ENCODE results near the gene EIF1. TPM values are rescaled to one million over a fixed set of nuclear protein-coding genes. Genes with fewer than 3 reads are reported as not detected.
"Not testable (repeated sequence)": the region's sequence is repeated elsewhere in the genome, so short reads cannot be mapped to it uniquely, and the experiment has no call there.

EIF1 gene
- total RNA-seq, 1 experiment from 2014 or later = 651 TPM

DNA sequence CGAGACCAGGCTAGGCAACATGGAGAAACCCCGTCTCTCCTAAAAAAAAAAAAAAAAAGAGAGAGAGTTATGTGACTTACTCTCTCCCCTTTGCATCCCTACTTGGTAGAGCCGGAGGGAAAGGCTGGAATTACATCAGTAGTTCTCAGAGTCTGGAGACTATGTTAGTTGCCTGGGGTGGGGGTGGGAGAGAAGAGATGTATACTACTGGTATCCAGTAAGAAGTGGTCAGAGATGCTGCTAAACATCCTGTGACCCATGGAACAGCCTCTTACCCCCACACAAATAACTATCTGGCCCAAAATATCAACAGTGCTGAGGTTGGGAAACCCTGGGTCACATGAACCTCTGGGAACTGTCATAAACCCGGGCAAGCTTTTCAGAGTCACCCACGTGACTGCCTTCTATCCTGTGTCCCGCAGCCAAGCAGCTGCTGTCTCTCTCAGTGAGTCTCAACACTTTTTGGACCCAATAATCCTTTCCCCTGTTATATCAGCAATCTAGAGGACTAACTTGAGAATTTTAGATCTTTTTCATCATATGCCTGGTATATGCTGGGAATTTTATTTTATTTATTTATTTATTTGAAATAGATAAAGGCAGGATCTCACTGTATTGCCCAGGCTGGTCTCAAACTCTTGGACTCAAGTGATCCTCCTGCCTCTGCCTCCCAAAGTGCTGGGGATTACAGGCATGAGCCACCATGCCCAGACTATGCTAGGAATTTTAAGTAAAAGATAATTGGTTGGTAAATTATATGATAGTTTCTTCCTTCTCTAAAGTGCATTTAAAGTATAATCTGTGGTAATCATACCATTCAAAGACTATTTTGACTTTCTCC lies 8.7 kb downstream of the EIF1 start:
- H3K4me3 Mint-ChIP-seq = no peak overlapping the region
- no peak overlapping the region for H4K5ac ChIP-seq (ENCODE audit: insufficient read length, low read depth, low read length)

DNA sequence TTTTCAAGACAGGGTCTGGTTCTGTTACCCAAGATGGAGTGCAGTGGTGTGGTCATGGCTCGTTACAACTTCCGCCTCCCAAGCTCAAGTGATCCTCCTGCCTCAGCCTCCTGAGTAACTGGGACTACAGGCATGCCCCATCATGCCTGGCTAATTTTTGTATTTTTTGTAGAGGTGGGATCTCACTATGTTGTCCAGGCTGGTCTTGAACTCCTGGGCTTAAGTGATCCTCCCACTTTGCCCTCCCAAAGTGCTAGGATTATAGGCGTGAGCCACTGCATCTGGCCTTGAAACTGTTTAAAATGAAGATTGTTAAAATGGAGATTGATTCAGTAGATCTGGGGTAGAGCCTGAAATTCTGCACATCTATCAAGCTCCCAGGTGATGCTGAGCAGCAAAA lies 12.2 kb downstream of the EIF1 start:
- H2BK5ac ChIP-seq (ENCODE audit: insufficient read length, low read length); H4K20me1 ChIP-seq (ENCODE audit: control insufficient read depth, insufficient read depth, insufficient read length); H2BK12ac ChIP-seq (ENCODE audit: insufficient read length, low read depth, low read length); H3K23me2 ChIP-seq (ENCODE audit: insufficient read length, low read depth, low read length, poor library complexity, severe bottlenecking); H3K4me3 Mint-ChIP-seq; H2BK120ac ChIP-seq (ENCODE audit: low read depth, low read length, poor library complexity, severe bottlenecking); H2BK20ac ChIP-seq (ENCODE audit: low read depth, low read length, poor library complexity, severe bottlenecking); H4K8ac ChIP-seq (replicated peaks; ENCODE audit: insufficient read length, low read depth, low read length); H3K56ac ChIP-seq (ENCODE audit: insufficient read length, low read depth, low read length); H2AK5ac ChIP-seq (ENCODE audit: insufficient read length, low read length); H3K27me3 ChIP-seq (ENCODE audit: insufficient read depth, low read length); H4K5ac ChIP-seq (ENCODE audit: insufficient read length, low read depth, low read length); H3K4ac ChIP-seq (ENCODE audit: low read depth, low read length); H3K27ac Mint-ChIP-seq; H2AFZ ChIP-seq (ENCODE audit: low read length); H3K27ac ChIP-seq (ENCODE audit: insufficient read length, low read depth, low read length); H4K91ac ChIP-seq (ENCODE audit: insufficient read length, low read depth, low read length); H3T11ph ChIP-seq (ENCODE audit: low read length); H3K36me3 Mint-ChIP-seq (ENCODE audit: insufficient read depth in 1 of 3, low read depth in 3 of 3); H3K18ac ChIP-seq (ENCODE audit: insufficient read length, low read depth, low read length); H3K4me1 ChIP-seq (ENCODE audit: insufficient read depth, low read length); H3K9me3 Mint-ChIP-seq; H3K79me1 ChIP-seq (ENCODE audit: insufficient read depth, low read depth, low read length, poor library complexity, severe bottlenecking); DNase-seq; H3K79me2 ChIP-seq (ENCODE audit: insufficient read depth, low read length); H3K23ac ChIP-seq (ENCODE audit: insufficient read length, low read depth, low read length); H3K9me3 ChIP-seq (ENCODE audit: control insufficient read depth, low read depth, low read length); H2BK15ac ChIP-seq (ENCODE audit: low read depth, low read length); H3K4me2 ChIP-seq (ENCODE audit: insufficient read depth, insufficient read length, low read length); H3K9ac ChIP-seq (ENCODE audit: extremely low read depth, insufficient read length, low read length); H3K14ac ChIP-seq (ENCODE audit: insufficient read depth, low read length): not testable (repeated sequence)
- no CpG with 5 or more reads among the region's 3 CpGs for WGBS (ENCODE audit: extremely low coverage, insufficient read length, low lambda C conversion rate)
- Mint-ChIP-seq H3K27me3 (ENCODE audit: low read depth) (peaks cover 63% of the 10 kb centered on the region), H3K4me1 (peaks cover 13 to 17% of the 10 kb centered on the region in 2 experiments)

More for the DNA sequence above, 8.7 kb downstream of the EIF1 start:
- Histone ChIP-seq H3K27ac (ENCODE audit: insufficient read length, low read depth, low read length) (no peak overlapping the region), H3K79me1 (ENCODE audit: insufficient read depth, low read depth, low read length, poor library complexity, severe bottlenecking) (no peaks in the 10 kb centered on the region), H3K18ac (ENCODE audit: insufficient read length, low read depth, low read length) (no peak overlapping the region), H2BK15ac (ENCODE audit: low read depth, low read length) (no peak overlapping the region), H4K20me1 (ENCODE audit: control insufficient read depth, insufficient read depth, insufficient read length) (no peaks in the 10 kb centered on the region), H3K4me1 (ENCODE audit: insufficient read depth, low read length) (no peaks in the 10 kb centered on the region), H3K23me2 (ENCODE audit: insufficient read length, low read depth, low read length, poor library complexity, severe bottlenecking) (no peaks in the 10 kb centered on the region), H2BK5ac (ENCODE audit: insufficient read length, low read length) (no peak overlapping the region), H3K79me2 (ENCODE audit: insufficient read depth, low read length) (no peaks in the 10 kb centered on the region), H2AK5ac (ENCODE audit: insufficient read length, low read length) (no peak overlapping the region), H2AFZ (ENCODE audit: low read length) (no peak overlapping the region), H3K9ac (ENCODE audit: extremely low read depth, insufficient read length, low read length) (no peak overlapping the region), H2BK20ac (ENCODE audit: low read depth, low read length, poor library complexity, severe bottlenecking) (no peak overlapping the region), H3K23ac (ENCODE audit: insufficient read length, low read depth, low read length) (no peak overlapping the region), H4K91ac (ENCODE audit: insufficient read length, low read depth, low read length) (no peak overlapping the region), H3K4me2 (ENCODE audit: insufficient read depth, insufficient read length, low read length) (no peak overlapping the region), H2BK12ac (ENCODE audit: insufficient read length, low read depth, low read length) (no peak overlapping the region), H3K9me3 (ENCODE audit: control insufficient read depth, low read depth, low read length) (no peaks in the 10 kb centered on the region), H2BK120ac (ENCODE audit: low read depth, low read length, poor library complexity, severe bottlenecking) (no peak overlapping the region), H3K27me3 (ENCODE audit: insufficient read depth, low read length) (no peaks in the 10 kb centered on the region), H3T11ph (ENCODE audit: low read length) (no peak overlapping the region), H3K56ac (ENCODE audit: insufficient read length, low read depth, low read length) (no peak overlapping the region), H3K4ac (ENCODE audit: low read depth, low read length) (no peak overlapping the region), H3K14ac (ENCODE audit: insufficient read depth, low read length) (no peak overlapping the region), H4K8ac (replicated peaks; ENCODE audit: insufficient read length, low read depth, low read length) (no peak overlapping the region)
- Mint-ChIP-seq H3K27me3 (ENCODE audit: low read depth) (peaks cover 30% of the 10 kb centered on the region), H3K9me3 (no peaks in the 10 kb centered on the region; a peak in 1 of 5 replicates), H3K4me1 (0 out of 4 replicates have a peak, but pooled peaks cover 2 to 8% of the 10 kb centered on the region in 2 experiments), H3K27ac (no peak overlapping the region; a peak in 1 of 7 replicates), H3K36me3 (ENCODE audit: insufficient read depth in 1 of 3, low read depth in 3 of 3) (peaks cover 5 to 19% (median 8%) of the 10 kb centered on the region in 3 experiments)
- WGBS (ENCODE audit: extremely low coverage, insufficient read length, low lambda C conversion rate) = no CpG with 5 or more reads among the region's 6 CpGs
- no peak for DNase-seq
- TF ChIP-seq, protein P1, sequence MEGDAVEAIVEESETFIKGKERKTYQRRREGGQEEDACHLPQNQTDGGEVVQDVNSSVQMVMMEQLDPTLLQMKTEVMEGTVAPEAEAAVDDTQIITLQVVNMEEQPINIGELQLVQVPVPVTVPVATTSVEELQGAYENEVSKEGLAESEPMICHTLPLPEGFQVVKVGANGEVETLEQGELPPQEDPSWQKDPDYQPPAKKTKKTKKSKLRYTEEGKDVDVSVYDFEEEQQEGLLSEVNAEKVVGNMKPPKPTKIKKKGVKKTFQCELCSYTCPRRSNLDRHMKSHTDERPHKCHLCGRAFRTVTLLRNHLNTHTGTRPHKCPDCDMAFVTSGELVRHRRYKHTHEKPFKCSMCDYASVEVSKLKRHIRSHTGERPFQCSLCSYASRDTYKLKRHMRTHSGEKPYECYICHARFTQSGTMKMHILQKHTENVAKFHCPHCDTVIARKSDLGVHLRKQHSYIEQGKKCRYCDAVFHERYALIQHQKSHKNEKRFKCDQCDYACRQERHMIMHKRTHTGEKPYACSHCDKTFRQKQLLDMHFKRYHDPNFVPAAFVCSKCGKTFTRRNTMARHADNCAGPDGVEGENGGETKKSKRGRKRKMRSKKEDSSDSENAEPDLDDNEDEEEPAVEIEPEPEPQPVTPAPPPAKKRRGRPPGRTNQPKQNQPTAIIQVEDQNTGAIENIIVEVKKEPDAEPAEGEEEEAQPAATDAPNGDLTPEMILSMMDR (conservative IDR thresholded peaks at IDR 0.05) = no peak
